GM18867 (cell line): Measurements from ENCODE around the gene CRELD1.

Source experiments
- ATAC-seq: cut with Tn5 transposase; IDR thresholded peaks from one replicate; pipeline ENCODE4 v1.9.1; 2021; ENCODE audit warnings: mild to moderate bottlenecking, moderate library complexity; ENCODE audit not compliant: unreplicated experiment

Gene CRELD1

GRCh38 chr3:9903904-9904303 lies 29.7 kb upstream of the CRELD1 start:
- no peak for ATAC-seq

GRCh38 chr3:9906480-9906879 lies 27.2 kb upstream of the CRELD1 start:
- no peak for ATAC-seq

- ATAC-seq, result no peak
These were observed 25.3 kb upstream of the CRELD1 start for GRCh38 chr3:9908286-9908685.

GRCh38 chr3:9909221-9910013 lies 24.2 kb upstream of the CRELD1 start:
- ATAC-seq, result no peak

GRCh38 chr3:9911863-9912262 lies 21.8 kb upstream of the CRELD1 start:
- ATAC-seq, result no peak

- no peak for ATAC-seq
These were observed 21.2 kb upstream of the CRELD1 start for GRCh38 chr3:9912294-9912935.

- no peak for ATAC-seq
These were observed 20.0 kb upstream of the CRELD1 start for GRCh38 chr3:9913601-9914000.

GRCh38 chr3:9914011-9914410 lies 19.6 kb upstream of the CRELD1 start:
- no peak for ATAC-seq

GRCh38 chr3:9914559-9915253 lies 18.9 kb upstream of the CRELD1 start:
- no peak for ATAC-seq

- no peak for ATAC-seq
These were observed 18.1 kb upstream of the CRELD1 start for GRCh38 chr3:9915254-9916141.

- ATAC-seq, result no peak
These were observed 17.3 kb upstream of the CRELD1 start for GRCh38 chr3:9916346-9916733.

- ATAC-seq, result no peak
These were observed 16.6 kb upstream of the CRELD1 start, which contains the start of gene IL17RC for GRCh38 chr3:9916734-9917680. Gene IL17RC, plus strand, starts transcription at chr3:9917098. Its CDS starts 218 bp downstream, at chr3:9917316.

- no peak for ATAC-seq
These were observed 15.8 kb upstream of the CRELD1 start for GRCh38 chr3:9917820-9918219.

GRCh38 chr3:9918261-9919038 lies 15.2 kb upstream of the CRELD1 start:
- ATAC-seq, result no peak

GRCh38 chr3:9928158-9928557 lies 5.5 kb upstream of the CRELD1 start:
- no peak for ATAC-seq

GRCh38 chr3:9930804-9931418 lies 2.7 kb upstream of the CRELD1 start:
- no peak for ATAC-seq

- ATAC-seq, result no peak
These were observed 1.1 kb upstream of the CRELD1 start for GRCh38 chr3:9932535-9932842.

- peak; percentile 70 for ATAC-seq
These were observed 632 bp upstream of the CRELD1 start for GRCh38 chr3:9932843-9933560.
